OCI-LY7 (cell line): Measurements from ENCODE around the gene ARGLU1. TPM values are rescaled to one million over a fixed set of nuclear protein-coding genes. Genes with fewer than 3 reads are reported as not detected.

ENCODE experiments used
- BruUV-seq: library from RNA; stranded (reverse); fragments of 400-500 nt; replicated peaks from 2 replicates; lab custom pipeline; 2021; lab: Mats Ljungman, UMichigan
- CTCF ChIA-PET: fragments of 300-600 bp; sonication (Branson Sonifier 250); formaldehyde crosslinking; loops from one replicate; lab custom pipeline; 2022; ENCODE audit warnings: antibody characterized with exemption; ENCODE audit not compliant: unreplicated experiment; lab: Charles Lee
- POLR2A ChIA-PET: fragments of 300-600 bp; sonication (Branson Sonifier 250); formaldehyde crosslinking; loops from one replicate; lab custom pipeline; 2022; ENCODE audit warnings: antibody characterized with exemption; lab: Charles Lee
- DNase-seq: peaks from one replicate; pipeline ENCODE4 v3.0.0-alpha.2; 2015; ENCODE audit warnings: low spot score
- H2AFZ ChIP-seq: fragments of 200-600 bp; sonication (generic), shearing (Covaris generic); 2 replicates; pipeline ENCODE4 v1.6.1; 2014; ENCODE audit warnings: mild to moderate bottlenecking, antibody characterized with exemption, low read length, moderate library complexity
- H3K27ac ChIP-seq: fragments of 200-600 bp; sonication (generic); 2 replicates; pipeline ENCODE4 v1.5.1; 2014; ENCODE audit warnings: mixed run types, low read depth, mild to moderate bottlenecking, moderate library complexity, low read length, inconsistent platforms; ENCODE audit not compliant: poor library complexity, severe bottlenecking
- H3K36me3 ChIP-seq: fragments of 200-600 bp; sonication (generic); 2 replicates; pipeline ENCODE4 v1.6.1; 2014; ENCODE audit warnings: mild to moderate bottlenecking, antibody characterized with exemption, low read length, moderate library complexity, mixed read lengths; ENCODE audit not compliant: insufficient read depth
- H3K4me1 ChIP-seq: fragments of 200-600 bp; sonication (generic); 2 replicates; pipeline ENCODE4 v1.5.1; 2014; ENCODE audit warnings: mild to moderate bottlenecking, low read length; ENCODE audit not compliant: insufficient read depth, poor library complexity, severe bottlenecking
- H3K4me2 ChIP-seq: fragments of 200-600 bp; sonication (generic); 2 replicates; pipeline ENCODE4 v1.6.1; 2014; ENCODE audit warnings: mild to moderate bottlenecking, low read length
- H3K4me3 ChIP-seq: fragments of 200-600 bp; sonication (generic); 2 replicates; pipeline ENCODE4 v1.5.1; 2014; ENCODE audit warnings: mild to moderate bottlenecking, low read depth, low read length; ENCODE audit not compliant: poor library complexity, severe bottlenecking
- H3K79me2 ChIP-seq: fragments of 200-600 bp; sonication (generic); 2 replicates; pipeline ENCODE4 v1.6.1; 2016; ENCODE audit warnings: low read depth, mild to moderate bottlenecking, low read length, moderate library complexity, mixed read lengths; ENCODE audit not compliant: insufficient read depth
- H3K9me2 ChIP-seq: fragments of 200-600 bp; sonication (generic); 2 replicates; pipeline ENCODE4 v1.6.1; 2016; ENCODE audit warnings: mild to moderate bottlenecking, low read length, mixed read lengths; ENCODE audit not compliant: insufficient read depth
- H3K9me3 ChIP-seq: fragments of 200-600 bp; sonication (generic); 2 replicates; pipeline ENCODE4 v1.6.1; 2014; ENCODE audit warnings: mild to moderate bottlenecking, mixed run types, low read length, mixed read lengths
- H4K20me1 ChIP-seq: fragments of 200-600 bp; sonication (generic); 2 replicates; pipeline ENCODE4 v1.6.1; 2014; ENCODE audit warnings: mild to moderate bottlenecking, antibody characterized with exemption, low read length, moderate library complexity, mixed read lengths; ENCODE audit not compliant: insufficient read depth
- EZH2phosphoT487 ChIP-seq: fragments of 200-600 bp; sonication (generic); IDR thresholded peaks from 2 replicates; pipeline ENCODE4 v1.6.1; 2018; ENCODE audit warnings: low read depth, borderline replicate concordance, mild to moderate bottlenecking, mixed run types, antibody characterized with exemption, low read length, moderate library complexity, mixed read lengths
- intact Hi-C: fragments of 100-400 bp; cut with micrococcal nuclease; formaldehyde crosslinking; loops from one replicate; pipeline ENCODE4 v1.10.0; 2022; ENCODE audit not compliant: unreplicated experiment
- total RNA-seq, 2 experiments: library from RNA; depleted of rRNA in 1 of 2; stranded (reverse); fragments of >200 nt in 1 of 2; shearing (Covaris generic) in 1 of 2; gene quantifications; 2 replicates each; pipeline ENCODE4 v1.2.3, GENCODE V29; 2014 to 2022
- TF ChIP-seq, protein P1 (sequence below): fragments of 200-600 bp; sonication (generic); conservative IDR thresholded peaks from 2 replicates; pipeline ENCODE4 v1.5.1; 2014; ENCODE audit warnings: mild to moderate bottlenecking, antibody characterized with exemption, low read length, moderate library complexity, mixed read lengths

Gene ARGLU1
- total RNA-seq, 2 experiments from 2014 or later, result 71.6 to 71.9 TPM

GRCh38 chr13:106498571-106498970 is 69.4 kb downstream of the ARGLU1 start:
- no peaks in the 10 kb centered on the region for H3K79me2 ChIP-seq

DNA sequence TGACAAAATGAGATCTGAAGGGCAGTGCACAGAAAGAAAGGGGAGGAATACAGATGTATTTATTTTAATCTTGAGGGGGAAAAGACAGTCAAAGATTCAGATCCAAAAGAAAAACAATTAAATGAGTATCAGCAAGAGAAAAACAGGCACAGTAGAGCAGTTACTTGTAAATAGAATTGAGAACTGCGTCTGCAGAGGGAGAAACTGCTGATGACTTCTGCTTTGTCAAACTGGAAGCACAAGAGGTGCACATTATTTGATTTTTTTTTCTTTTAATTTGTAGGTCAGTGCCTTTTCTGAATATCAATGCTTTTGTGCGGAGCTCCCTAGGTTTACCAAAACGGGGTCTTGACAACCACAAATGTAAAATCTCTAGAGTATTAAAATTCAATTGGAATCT is 69.8 kb downstream of the ARGLU1 start:
- Histone ChIP-seq H3K27ac (no peak overlapping the region), H3K9me2 (no peaks in the 10 kb centered on the region), H3K4me3 (no peak overlapping the region), H4K20me1 (no peaks in the 10 kb centered on the region), H3K4me2 (no peak overlapping the region), H2AFZ (no peak overlapping the region), H3K9me3 (no peaks in the 10 kb centered on the region), H3K36me3 (no peaks in the 10 kb centered on the region), H3K79me2 (no peaks in the 10 kb centered on the region), H3K4me1 (no peaks in the 10 kb centered on the region)
- ChIA-PET POLR2A (no interaction called here), CTCF (no interaction called here)
- DNase-seq, result no peak
- intact Hi-C loops, result no loop called here
- no TSS peak for BruUV-seq
- TF ChIP-seq EZH2phosphoT487, result no peak
- TF ChIP-seq, protein P1, sequence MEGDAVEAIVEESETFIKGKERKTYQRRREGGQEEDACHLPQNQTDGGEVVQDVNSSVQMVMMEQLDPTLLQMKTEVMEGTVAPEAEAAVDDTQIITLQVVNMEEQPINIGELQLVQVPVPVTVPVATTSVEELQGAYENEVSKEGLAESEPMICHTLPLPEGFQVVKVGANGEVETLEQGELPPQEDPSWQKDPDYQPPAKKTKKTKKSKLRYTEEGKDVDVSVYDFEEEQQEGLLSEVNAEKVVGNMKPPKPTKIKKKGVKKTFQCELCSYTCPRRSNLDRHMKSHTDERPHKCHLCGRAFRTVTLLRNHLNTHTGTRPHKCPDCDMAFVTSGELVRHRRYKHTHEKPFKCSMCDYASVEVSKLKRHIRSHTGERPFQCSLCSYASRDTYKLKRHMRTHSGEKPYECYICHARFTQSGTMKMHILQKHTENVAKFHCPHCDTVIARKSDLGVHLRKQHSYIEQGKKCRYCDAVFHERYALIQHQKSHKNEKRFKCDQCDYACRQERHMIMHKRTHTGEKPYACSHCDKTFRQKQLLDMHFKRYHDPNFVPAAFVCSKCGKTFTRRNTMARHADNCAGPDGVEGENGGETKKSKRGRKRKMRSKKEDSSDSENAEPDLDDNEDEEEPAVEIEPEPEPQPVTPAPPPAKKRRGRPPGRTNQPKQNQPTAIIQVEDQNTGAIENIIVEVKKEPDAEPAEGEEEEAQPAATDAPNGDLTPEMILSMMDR, result no peak

More at GRCh38 chr13:106498571-106498970, 69.4 kb downstream of the ARGLU1 start:
- no peak overlapping the region for H3K27ac ChIP-seq
- no peaks in the 10 kb centered on the region for H3K9me3 ChIP-seq
- no peak overlapping the region for H3K4me3 ChIP-seq
- no peak overlapping the region for H3K4me2 ChIP-seq
- ChIA-PET POLR2A (no interaction called here), CTCF (no interaction called here)
- H4K20me1 ChIP-seq, result no peaks in the 10 kb centered on the region
- intact Hi-C loops, result no loop called here
- H2AFZ ChIP-seq, result no peak overlapping the region
- no peaks in the 10 kb centered on the region for H3K4me1 ChIP-seq
- H3K36me3 ChIP-seq, result no peaks in the 10 kb centered on the region
- no peak for TF ChIP-seq EZH2phosphoT487
- TF ChIP-seq, protein P1, result no peak
- no peaks in the 10 kb centered on the region for H3K9me2 ChIP-seq
- BruUV-seq, result no TSS peak
- no peak for DNase-seq

- TF ChIP-seq, protein P1, result no peak
- TF ChIP-seq EZH2phosphoT487, result no peak
Observed at GRCh38 chr13:106497079-106497478, 70.9 kb downstream of the ARGLU1 start.

More at GRCh38 chr13:106497079-106497478, 70.9 kb downstream of the ARGLU1 start:
- Histone ChIP-seq H3K4me2 (no peak overlapping the region), H3K4me3 (no peak overlapping the region), H3K9me2 (no peaks in the 10 kb centered on the region), H3K79me2 (no peaks in the 10 kb centered on the region), H3K36me3 (no peaks in the 10 kb centered on the region), H3K27ac (no peak overlapping the region), H3K4me1 (no peaks in the 10 kb centered on the region), H2AFZ (no peak overlapping the region), H4K20me1 (no peaks in the 10 kb centered on the region), H3K9me3 (no peaks in the 10 kb centered on the region)
- intact Hi-C loops, result no loop called here
- POLR2A ChIA-PET, result interaction anchor here (0.6 kb wide), 1 partner anchor 99 kb away, joined by 3 read pairs; no protein-coding TSS in a partner anchor
- no peak for DNase-seq
- BruUV-seq, result no TSS peak
- CTCF ChIA-PET, result no interaction called here
